Breast epithelium (tissue), 3 donors: ENCODE results near the gene GSPT1.

Source experiments
- POLR2AphosphoS5 ChIP-seq, 3 donors: sonication (generic); formaldehyde crosslinking; IDR thresholded peaks; one replicate each; pipeline ENCODE4 v1.6.1; 2017; ENCODE audit warnings: antibody characterized with exemption in 3 of 3
- TF ChIP-seq, protein P1 (sequence below), 3 donors: fragments of 450-650 bp; IDR thresholded peaks; one replicate each; pipeline ENCODE4 v1.5.1; 2016 to 2017; ENCODE audit warnings: antibody characterized with exemption in 3 of 3, mild to moderate bottlenecking in 3 of 3, moderate library complexity in 3 of 3

DNA sequence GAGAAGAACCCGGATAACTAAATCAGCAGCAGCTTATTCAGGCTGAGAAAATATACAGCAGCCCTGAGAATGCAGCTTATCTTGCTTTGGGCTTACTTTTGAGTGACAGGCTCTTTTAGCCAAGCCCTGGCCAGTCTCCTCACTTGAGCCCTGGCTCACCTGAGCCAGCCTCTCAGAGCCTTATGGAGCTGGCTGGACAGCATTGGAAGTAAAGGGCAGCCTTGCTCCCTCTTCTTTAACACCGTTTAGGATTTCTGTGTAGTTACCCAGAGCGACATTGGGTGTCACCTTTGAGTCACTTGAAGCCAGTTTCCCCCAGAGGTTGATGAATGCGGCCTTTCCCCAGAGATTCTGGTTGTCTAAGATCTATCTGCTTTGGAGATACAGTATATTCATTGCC lies 33.8 kb upstream of the GSPT1 start:
- TF ChIP-seq, protein P1, sequence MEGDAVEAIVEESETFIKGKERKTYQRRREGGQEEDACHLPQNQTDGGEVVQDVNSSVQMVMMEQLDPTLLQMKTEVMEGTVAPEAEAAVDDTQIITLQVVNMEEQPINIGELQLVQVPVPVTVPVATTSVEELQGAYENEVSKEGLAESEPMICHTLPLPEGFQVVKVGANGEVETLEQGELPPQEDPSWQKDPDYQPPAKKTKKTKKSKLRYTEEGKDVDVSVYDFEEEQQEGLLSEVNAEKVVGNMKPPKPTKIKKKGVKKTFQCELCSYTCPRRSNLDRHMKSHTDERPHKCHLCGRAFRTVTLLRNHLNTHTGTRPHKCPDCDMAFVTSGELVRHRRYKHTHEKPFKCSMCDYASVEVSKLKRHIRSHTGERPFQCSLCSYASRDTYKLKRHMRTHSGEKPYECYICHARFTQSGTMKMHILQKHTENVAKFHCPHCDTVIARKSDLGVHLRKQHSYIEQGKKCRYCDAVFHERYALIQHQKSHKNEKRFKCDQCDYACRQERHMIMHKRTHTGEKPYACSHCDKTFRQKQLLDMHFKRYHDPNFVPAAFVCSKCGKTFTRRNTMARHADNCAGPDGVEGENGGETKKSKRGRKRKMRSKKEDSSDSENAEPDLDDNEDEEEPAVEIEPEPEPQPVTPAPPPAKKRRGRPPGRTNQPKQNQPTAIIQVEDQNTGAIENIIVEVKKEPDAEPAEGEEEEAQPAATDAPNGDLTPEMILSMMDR (IDR thresholded peaks at IDR 0.05), result peak in 2 of 3 donors; percentile 21 to 33
- TF ChIP-seq POLR2AphosphoS5 (IDR thresholded peaks at IDR 0.05), result no peak
